GM13977 (cell line): ENCODE data around the gene PARP3.

Experiments
- DNase-seq: peaks from one replicate; pipeline ENCODE4 v3.0.0; 2012; ENCODE audit warnings: low spot score
- CTCF ChIP-seq: IDR thresholded peaks from 2 replicates; pipeline ENCODE4 v1.5.1; 2012; ENCODE audit warnings: mild to moderate bottlenecking, control low read depth; ENCODE audit not compliant: insufficient read depth; ENCODE audit errors: extremely low read depth, missing control alignments
- in situ Hi-C: fragments of 300-500 bp; cut with MboI; formaldehyde crosslinking; loops from one replicate; pipeline ENCODE4 v1.12.0; 2022; ENCODE audit warnings: low sequenced_read_pairs, low pct_unique_long_range_greater_than_20kb, mixed read lengths, inconsistent platforms; ENCODE audit not compliant: unreplicated experiment

Gene PARP3

GRCh38 chr3:51962854-51963530 is 20.8 kb downstream of the PARP3 start:
- no peak for TF ChIP-seq CTCF
- in situ Hi-C loops, result no loop called here
- DNase-seq, result no peak

DNA sequence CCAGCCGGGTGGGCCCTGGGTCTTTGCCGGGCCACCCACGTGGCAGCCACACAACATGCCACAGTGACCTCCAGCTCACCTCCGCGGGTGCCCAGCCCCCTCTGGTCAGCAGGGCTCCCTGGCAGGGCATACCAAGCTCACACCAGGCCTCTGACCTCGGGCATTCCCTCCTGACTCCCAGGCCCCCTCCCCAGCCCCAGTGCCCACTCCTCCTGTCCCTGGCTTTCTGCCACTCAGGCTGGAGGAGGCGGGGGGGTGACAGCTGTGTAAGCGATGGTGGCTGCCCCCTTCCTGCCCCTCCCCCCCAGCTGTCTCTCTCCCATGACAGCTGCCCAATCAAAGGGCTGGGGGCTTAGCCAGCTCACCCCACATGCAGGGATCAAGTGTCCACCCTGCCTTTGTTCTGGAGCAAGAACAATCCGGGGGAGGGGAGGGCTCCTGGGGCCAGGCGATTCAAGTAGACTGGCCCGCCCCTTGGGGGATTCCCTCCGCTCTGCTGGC is 21.8 kb downstream of the PARP3 start:
- DNase-seq, result no peak
- no peak for TF ChIP-seq CTCF
- in situ Hi-C loops, result no loop called here

GRCh38 chr3:51964521-51964920 is 22.4 kb downstream of the PARP3 start:
- in situ Hi-C loops, result no loop called here
- no peak for TF ChIP-seq CTCF
- DNase-seq, result no peak

DNA sequence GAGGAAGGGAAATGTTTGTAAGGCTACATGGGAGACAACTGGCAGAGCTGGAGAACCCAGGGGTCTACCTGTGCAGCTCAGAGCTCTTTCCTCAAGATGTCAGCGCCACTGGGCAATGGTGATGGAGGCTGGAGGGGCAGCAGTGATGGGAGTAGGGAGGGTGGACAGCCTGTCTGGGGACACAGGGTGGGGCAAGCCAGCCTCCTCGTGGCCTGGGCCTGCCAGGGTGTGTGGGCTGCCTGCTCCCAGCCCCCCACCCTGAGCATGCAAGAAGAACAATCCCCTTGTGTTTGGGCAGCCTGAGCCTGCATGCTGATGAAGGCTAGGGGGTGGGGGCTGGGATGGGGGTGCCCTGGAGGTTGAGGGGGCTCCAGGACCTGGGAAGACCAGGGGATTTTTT is 23.9 kb downstream of the PARP3 start:
- no peak for TF ChIP-seq CTCF
- in situ Hi-C loops, result no loop called here
- DNase-seq, result no peak

DNA sequence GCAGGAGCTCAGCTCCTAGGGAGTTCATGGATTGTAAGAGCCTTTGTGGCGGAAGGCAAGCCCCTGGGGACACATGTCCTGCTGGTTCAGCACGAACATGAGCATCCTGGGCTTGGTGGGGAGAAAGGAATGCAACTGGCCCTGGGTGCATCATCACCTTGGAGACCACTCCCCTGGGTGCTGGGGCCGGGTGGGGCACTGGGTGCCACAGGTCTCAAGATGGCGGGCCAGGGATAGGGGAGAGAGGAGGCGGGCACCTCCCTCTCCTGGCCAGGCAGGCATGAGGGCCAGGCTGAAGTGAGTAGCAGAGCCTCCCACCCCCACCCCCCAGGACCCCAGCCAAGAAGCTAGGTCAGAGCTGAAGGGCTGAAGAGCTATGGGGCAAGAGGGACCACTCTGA is 24.3 kb downstream of the PARP3 start:
- no peak for TF ChIP-seq CTCF
- in situ Hi-C loops, result no loop called here
- no peak for DNase-seq

DNA sequence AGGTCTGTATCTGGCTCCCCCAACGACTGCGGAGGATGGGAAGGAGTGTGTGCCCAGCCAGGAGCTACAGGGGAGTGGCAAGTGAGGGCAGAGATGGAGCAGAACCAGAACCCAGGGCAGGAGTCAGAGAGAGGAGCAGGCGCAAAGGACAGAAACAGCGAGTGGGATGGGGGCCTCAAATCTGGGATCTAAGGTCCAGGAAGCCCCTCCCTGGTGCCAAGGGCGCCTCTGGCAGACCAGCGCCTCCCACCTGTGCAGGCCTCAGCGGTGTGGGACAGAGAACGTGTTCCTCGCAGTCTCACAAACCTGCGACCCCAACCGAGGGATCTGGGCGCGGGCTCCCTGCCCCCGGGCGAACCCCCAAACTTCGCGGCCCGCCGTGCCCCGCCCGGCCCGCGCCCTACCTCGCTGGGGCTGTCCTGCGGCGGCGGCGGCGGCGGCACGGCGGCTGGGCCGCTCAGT is 24.8 kb downstream of the PARP3 start:
- no peak for TF ChIP-seq CTCF
- in situ Hi-C loops, result no loop called here
- no peak for DNase-seq
